ENCODE data around the gene TSHR.
"Not testable (repeated sequence)": the region's sequence is repeated elsewhere in the genome, so short reads cannot be mapped to it uniquely, and the experiment has no call there.

The TSHR gene

DNA sequence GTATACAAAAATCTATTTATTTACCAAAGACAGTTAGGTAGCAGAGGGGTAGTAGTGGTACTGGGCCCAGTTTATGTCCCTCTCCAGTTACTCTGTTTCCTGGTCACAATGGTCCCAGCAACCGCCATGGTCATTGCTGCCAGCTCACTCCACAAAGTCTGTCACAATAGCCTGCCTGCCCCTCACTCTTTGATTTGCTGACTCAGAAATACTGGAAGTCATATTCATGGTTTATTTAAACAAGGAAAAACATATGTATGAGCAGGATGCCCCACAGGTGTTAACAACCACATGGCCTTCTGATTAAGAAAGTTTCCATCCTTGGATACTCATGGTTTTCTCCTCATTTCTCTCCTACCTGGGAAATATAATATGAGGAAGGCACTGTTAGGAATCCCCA, 49.2 kb downstream of the TSHR start:
- DNase-seq: no peak

GRCh38 chr14:81005540-81006228, 50.3 kb downstream of the TSHR start:
- DNase-seq: peak; percentile 17

- no peak for DNase-seq
Measured at GRCh38 chr14:81006266-81006665, 50.8 kb downstream of the TSHR start.

DNA sequence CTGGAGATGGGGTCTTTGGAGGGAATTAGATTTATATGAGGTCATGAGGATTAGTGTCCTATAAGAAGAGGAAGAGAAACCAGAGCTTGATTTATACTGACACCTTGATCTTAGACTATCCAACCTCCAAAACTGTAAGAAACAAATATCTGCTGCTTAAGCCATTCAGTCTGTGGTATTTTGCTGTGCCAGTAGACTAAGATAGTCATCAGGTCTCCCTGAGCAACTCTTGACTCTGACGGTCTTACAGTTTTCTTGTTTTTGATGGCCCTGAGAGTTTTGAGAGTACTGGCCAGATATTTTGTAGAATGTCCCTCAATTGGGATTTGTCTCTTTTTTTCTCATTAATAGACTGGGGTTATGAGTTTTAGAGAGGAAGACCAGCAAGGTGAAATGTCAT, 51.7 kb downstream of the TSHR start:
- DNase-seq: peak; percentile 32

- no peak for DNase-seq
Measured at GRCh38 chr14:81009346-81009745, 53.9 kb downstream of the TSHR start.

DNA sequence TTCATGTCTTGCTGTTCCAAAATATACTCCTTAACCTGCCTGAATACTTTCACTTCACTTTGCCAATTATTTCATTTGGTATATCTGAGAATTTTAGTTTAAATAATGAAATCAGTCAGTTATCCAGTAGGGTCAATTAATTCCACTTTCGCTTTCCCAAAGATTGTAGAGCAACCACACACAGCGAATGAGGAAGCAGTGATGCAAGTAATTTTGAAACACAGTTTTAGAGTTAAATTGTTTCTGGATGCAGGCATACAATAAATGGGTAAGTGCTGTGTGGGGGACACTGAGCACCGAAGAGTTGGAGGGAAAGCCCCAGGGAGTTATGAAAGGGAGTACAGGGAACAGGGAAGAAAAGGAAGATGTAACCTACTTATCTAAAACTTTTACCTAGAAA, 62.8 kb downstream of the TSHR start:
- no peak for DNase-seq

- no peak for DNase-seq
Measured at GRCh38 chr14:81018684-81019083, 63.3 kb downstream of the TSHR start.

DNA sequence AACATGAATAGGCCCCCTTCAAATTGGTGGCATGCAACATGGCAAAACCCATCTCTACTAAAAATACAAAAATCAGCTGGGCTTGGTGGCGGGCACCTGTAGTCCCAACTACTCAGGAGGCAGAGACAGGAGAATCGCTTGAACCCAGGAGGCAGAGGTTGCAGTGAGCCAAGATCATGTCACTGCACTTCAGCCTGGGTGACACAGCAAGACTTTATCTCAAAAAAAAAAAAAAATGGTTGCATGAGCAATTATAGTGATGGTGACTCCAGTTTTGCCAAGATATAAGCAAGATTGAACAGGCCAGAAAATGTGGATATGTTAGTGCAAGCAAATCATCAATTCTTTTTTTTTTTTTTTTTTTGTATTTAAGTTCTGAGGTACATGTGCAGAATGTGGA, 63.7 kb downstream of the TSHR start:
- not testable (repeated sequence) for DNase-seq

DNA sequence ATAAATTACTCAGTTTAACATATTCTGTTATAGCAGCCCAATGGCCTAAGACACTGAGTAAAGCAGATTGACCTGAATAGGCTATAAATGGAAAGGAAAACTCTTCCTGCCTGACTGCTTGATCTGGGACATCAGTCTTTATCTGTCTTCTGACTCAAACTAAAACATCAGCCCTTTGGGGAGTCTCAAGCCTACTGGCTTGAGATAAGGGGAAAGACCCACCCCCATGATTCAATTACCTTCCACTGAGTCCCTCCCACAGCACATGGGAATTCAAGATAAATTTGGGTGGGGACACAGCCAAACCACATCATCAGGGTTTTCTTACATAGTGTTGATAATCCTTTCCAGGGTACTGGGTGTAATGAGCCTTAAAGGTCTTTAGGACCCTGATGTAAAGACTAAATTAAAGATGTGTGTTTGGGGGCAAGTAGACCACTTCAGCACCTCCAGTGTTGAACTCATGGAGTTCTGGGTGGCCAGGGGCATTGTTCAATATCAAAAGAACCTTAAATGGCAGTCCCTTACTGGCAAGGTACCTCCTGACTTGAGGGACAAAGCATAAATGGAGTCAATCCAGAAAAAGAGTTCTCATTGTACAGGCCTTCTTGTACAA, 67.8 kb downstream of the TSHR start:
- DNase-seq: no peak

DNA sequence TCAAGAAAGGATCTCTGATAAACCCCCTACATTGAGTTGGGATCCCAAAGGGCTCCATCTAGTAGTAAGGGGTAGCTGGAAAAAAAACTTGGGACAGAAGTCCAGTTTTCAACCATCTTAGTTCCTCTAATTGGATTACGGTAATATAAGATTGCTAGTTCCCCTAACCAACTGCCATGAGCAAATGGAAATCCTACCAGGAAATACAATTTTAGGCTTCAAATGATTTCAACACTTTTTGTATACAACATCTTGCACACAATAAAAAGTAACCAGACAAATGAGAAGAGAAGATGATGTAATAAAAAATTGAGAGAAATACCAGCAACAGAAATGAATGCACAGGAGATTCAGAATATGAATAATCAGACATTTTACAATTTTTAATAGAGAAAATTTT, 73.0 kb downstream of the TSHR start:
- DNase-seq: no peak

DNA sequence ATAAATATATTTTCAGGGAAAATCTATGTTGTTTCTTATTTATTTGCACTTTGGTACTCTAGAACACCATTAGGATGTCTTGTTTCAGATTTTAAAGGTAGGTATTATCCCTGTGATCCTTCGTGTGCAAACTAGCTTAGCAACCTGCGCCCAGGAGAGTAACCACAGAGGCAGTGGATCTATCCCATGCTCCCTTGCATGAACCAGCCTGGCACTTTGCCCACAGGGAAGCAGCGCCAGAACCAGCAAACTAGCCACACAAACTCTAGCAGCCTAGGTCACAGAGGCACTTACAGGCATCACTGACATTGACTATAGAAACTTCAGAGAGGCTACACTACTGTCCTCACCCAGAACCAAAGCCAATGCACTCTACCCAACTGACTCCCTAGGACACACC, 76.1 kb downstream of the TSHR start:
- DNase-seq: no peak

DNA sequence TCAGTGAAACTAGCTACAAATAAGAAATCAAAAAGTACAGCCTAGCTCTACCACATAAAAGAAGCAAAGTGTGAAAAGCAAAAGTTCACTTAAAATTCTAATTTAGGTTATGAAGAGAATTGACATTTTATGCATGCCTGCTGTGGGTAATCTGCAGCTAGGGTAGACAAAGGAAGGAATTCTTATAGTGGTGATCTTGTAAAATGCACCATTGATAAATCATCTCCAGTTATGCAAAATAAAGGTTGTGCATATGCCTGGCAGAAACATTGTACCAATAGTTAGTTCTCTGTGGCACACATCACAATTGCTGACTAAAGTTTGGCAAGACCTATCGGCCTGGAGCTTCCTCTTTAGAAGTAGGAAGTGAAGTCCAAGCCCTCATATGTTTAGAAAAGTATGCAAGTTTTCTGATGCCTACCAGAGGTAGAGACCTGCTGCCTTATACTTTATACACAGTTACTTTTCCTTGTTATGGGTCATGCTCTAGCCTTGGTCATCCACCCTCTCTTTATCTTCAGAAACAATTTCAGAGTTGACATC, 78.3 kb downstream of the TSHR start:
- DNase-seq: no peak

- DNase-seq: no peak
Measured at GRCh38 chr14:81042438-81042837, 87.0 kb downstream of the TSHR start.

DNA sequence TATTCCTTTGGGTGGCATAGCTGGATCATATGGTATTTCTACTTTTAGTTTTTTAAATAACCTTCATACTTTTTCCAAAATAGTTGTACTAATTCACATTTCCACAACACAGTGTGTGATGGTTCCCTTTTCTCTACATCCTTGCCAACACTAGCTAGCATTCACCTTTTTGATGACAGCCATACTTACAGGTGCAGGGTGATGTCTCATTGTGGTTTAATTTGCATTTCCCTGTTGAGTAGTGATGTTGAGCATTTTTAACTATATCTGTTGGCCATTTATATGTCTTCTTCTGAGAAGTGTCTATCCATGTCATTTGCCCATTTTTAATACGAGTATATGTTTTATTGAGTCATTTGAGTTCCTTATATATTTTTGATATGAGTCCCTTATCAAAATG, 96.1 kb downstream of the TSHR start:
- DNase-seq: no peak

DNA sequence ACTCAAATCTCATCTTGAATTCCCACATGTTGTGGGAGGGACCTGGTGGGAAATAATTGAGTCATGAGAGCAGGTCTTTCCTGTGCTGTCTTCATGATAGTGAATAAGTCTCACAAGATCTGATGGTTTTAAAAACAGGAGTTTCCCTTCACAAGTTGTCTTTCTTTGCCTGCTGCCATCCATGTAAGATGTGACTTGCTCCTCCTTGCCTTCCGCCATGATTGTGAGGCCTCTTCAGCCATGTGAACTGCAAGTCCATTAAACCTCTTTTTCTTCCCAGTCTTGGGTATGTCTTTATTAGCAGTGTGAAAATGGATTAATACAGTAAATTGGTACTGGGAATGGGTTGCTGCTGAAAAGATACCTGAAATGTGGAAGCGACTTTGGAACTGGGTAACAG, 98.6 kb downstream of the TSHR start:
- not testable (repeated sequence) for DNase-seq

DNA sequence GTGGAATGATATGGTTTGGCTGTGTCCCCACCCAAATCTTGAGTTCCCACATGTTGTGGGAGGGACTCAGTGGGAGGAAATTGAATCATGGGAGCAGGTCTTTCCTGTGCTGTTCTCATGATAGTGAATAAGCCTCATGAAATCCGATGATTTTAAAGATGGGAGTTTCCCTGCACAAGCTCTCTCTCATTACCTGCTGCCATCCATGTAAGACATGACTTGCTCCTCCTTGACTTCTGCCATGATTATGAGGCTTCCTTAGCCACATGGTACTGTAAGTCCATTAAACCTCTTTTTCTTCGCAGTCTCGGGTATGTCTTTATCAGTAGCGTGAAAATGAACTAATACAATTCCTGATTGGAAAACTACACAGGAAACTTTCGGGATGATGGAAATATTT, 100.5 kb downstream of the TSHR start:
- DNase-seq: no peak

GRCh38 chr14:81062380-81062779, 107.0 kb downstream of the TSHR start:
- DNase-seq: no peak

GRCh38 chr14:81062816-81063215, 107.4 kb downstream of the TSHR start:
- DNase-seq: peak; percentile 63

DNA sequence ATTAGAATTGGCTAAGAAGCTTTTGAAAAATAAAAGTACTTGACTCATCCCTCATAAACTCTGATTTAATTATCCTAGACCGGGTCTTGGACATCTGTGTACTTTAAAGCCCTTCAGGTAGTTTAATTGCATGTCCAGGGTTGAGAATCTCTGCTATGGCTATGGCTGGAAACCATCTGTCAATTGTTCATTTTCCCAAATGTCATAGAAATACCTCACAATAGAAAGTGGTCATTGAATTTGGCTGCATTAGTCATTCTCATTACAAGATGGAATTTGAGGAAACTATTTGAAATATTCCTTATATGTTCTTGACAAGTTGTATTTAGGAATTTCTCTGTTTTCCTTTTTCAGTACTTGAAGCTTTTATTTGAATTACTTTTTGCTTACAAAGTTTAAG, 111.3 kb downstream of the TSHR start:
- DNase-seq: peak; percentile 53

DNA sequence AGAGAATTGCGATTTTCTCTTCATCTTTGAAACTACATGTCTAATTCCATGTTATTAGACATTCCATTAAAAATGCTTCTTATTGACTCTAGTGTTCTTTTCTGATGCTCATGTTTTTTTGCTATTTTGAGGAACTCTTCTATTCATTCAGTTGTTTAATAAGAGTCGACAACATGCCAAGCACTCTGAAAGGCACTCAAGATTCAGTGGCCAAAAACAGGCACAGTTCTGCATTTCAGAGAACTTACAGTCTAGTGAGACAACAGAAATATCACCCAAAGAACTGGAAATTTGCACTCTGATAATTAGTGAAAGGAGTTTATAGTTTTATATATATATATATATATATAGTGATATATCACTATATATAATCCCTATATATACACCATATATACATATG, 111.7 kb downstream of the TSHR start:
- no peak for DNase-seq

DNA sequence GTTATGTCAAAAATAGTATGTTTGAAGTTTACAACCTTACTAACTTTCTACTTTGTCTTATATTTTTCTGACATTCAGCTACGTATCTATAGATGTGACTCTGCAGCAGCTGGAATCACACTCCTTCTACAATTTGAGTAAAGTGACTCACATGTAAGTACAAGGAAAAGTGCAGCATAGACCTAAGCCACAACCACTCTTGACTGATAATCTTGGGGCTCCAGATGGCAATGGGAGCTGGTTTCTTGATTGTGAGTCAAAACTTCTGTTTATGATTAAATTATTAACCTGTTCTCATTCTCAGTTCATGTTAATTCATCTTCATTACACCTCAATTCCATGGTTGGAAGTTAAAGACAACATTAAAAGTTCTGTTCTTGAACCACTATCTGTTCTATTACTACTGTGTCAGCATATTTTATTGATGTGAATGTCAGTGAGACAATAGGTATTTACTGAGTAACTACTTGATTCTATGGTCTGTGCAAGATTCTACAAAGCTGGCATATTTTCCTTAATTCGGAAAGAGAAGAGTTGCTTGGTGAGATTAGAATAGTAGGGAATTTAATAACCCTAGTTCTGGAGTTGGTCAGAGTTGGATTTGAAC, 112.9 kb downstream of the TSHR start:
- no peak for DNase-seq

GRCh38 chr14:81070511-81070910, 115.1 kb downstream of the TSHR start:
- DNase-seq: no peak

GRCh38 chr14:81085596-81085995, 130.2 kb downstream of the TSHR start:
- no peak for DNase-seq

- no peak for DNase-seq
Measured at GRCh38 chr14:81087230-81087629, 131.8 kb downstream of the TSHR start.
